ENCODE measurements around the gene TMEM117.

TMEM117 gene

DNA sequence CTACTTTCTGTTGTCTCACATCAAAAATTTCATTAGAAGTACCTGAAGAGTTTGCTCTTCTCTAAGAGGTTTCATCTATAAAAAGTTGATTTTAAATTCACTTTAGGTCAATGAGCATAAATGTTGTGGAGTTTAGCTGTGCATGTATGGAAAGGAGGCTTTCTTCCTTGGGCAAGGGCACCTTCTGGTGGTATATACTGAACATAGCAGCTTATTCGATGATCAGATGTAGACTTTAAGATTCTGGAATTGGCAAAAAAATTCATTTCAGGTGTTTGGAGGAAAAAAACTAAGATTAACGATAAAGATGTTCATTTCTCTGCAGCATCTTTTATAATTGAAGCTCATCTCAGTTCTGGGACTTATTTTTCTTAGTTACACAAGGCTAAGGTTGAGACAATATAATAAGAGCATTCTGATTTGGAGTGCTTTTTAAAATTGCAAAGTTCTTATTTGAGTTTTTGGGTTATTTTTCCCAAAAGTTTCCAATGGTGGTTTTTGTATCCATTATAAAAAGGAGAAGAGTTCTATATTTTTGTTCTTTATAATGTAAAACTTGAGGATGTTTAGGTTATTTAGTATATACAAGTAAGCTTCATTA is 46.8 kb downstream of the TMEM117 start:
- ATAC-seq (ENCODE audit: low read depth) (peak; percentile 77), DNase-seq (ENCODE audit: low spot score) (no peak)
- no peak overlapping the region for H3K27ac ChIP-seq (ENCODE audit: poor library complexity, severe bottlenecking)
- H3K27me3 ChIP-seq (ENCODE audit: insufficient read depth, poor library complexity, severe bottlenecking) = no peaks in the 10 kb centered on the region
- H3K9me3 ChIP-seq (ENCODE audit: severe bottlenecking) = no peaks in the 10 kb centered on the region
- no peaks in the 10 kb centered on the region for H3K36me3 ChIP-seq (ENCODE audit: low read depth)
- H3K4me3 ChIP-seq (ENCODE audit: severe bottlenecking) = no peak overlapping the region
- TF ChIP-seq, protein P1, sequence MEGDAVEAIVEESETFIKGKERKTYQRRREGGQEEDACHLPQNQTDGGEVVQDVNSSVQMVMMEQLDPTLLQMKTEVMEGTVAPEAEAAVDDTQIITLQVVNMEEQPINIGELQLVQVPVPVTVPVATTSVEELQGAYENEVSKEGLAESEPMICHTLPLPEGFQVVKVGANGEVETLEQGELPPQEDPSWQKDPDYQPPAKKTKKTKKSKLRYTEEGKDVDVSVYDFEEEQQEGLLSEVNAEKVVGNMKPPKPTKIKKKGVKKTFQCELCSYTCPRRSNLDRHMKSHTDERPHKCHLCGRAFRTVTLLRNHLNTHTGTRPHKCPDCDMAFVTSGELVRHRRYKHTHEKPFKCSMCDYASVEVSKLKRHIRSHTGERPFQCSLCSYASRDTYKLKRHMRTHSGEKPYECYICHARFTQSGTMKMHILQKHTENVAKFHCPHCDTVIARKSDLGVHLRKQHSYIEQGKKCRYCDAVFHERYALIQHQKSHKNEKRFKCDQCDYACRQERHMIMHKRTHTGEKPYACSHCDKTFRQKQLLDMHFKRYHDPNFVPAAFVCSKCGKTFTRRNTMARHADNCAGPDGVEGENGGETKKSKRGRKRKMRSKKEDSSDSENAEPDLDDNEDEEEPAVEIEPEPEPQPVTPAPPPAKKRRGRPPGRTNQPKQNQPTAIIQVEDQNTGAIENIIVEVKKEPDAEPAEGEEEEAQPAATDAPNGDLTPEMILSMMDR (IDR thresholded peaks at IDR 0.05; ENCODE audit: poor library complexity, severe bottlenecking) = peak; percentile 92
- H3K4me1 ChIP-seq (ENCODE audit: insufficient read depth, poor library complexity, severe bottlenecking) = no peaks in the 10 kb centered on the region

DNA sequence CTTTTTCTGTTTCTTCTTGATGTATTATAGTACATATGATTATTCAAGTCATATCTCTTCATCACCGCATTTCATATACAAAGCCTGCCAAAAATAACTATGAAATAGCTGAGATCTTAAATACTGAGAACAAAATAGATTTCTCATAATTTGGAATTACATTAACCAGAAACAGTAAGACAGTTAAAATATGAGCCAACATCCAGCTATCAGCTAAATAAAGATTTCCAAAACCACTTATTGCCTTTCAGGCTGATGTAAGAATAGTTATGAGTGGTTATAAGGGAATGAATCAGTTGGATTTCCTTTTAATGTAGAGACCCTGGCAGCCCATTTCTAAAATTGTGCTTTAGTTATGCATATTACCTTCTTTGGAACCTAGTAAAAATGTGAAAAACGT is 47.4 kb downstream of the TMEM117 start:
- TF ChIP-seq, protein P1 (IDR thresholded peaks at IDR 0.05; ENCODE audit: poor library complexity, severe bottlenecking) = no peak
- no peaks in the 10 kb centered on the region for H3K9me3 ChIP-seq (ENCODE audit: severe bottlenecking)
- H3K36me3 ChIP-seq (ENCODE audit: low read depth) = no peaks in the 10 kb centered on the region
- DNase-seq (ENCODE audit: low spot score) = no peak
- H3K27ac ChIP-seq (ENCODE audit: poor library complexity, severe bottlenecking) = no peak overlapping the region
- ATAC-seq (ENCODE audit: low read depth) = no peak
- no peaks in the 10 kb centered on the region for H3K4me1 ChIP-seq (ENCODE audit: insufficient read depth, poor library complexity, severe bottlenecking)
- no peaks in the 10 kb centered on the region for H3K27me3 ChIP-seq (ENCODE audit: insufficient read depth, poor library complexity, severe bottlenecking)
- no peak overlapping the region for H3K4me3 ChIP-seq (ENCODE audit: severe bottlenecking)

GRCh38 chr12:43883748-43884147 is 47.9 kb downstream of the TMEM117 start:
- ATAC-seq (ENCODE audit: low read depth) = no peak
- TF ChIP-seq, protein P1 (IDR thresholded peaks at IDR 0.05; ENCODE audit: poor library complexity, severe bottlenecking) = no peak
- no peak overlapping the region for H3K4me3 ChIP-seq (ENCODE audit: severe bottlenecking)
- no peaks in the 10 kb centered on the region for H3K36me3 ChIP-seq (ENCODE audit: low read depth)
- DNase-seq (ENCODE audit: low spot score) = no peak
- H3K27ac ChIP-seq (ENCODE audit: poor library complexity, severe bottlenecking) = no peak overlapping the region
- no peaks in the 10 kb centered on the region for H3K4me1 ChIP-seq (ENCODE audit: insufficient read depth, poor library complexity, severe bottlenecking)
- no peaks in the 10 kb centered on the region for H3K27me3 ChIP-seq (ENCODE audit: insufficient read depth, poor library complexity, severe bottlenecking)
- no peaks in the 10 kb centered on the region for H3K9me3 ChIP-seq (ENCODE audit: severe bottlenecking)

DNA sequence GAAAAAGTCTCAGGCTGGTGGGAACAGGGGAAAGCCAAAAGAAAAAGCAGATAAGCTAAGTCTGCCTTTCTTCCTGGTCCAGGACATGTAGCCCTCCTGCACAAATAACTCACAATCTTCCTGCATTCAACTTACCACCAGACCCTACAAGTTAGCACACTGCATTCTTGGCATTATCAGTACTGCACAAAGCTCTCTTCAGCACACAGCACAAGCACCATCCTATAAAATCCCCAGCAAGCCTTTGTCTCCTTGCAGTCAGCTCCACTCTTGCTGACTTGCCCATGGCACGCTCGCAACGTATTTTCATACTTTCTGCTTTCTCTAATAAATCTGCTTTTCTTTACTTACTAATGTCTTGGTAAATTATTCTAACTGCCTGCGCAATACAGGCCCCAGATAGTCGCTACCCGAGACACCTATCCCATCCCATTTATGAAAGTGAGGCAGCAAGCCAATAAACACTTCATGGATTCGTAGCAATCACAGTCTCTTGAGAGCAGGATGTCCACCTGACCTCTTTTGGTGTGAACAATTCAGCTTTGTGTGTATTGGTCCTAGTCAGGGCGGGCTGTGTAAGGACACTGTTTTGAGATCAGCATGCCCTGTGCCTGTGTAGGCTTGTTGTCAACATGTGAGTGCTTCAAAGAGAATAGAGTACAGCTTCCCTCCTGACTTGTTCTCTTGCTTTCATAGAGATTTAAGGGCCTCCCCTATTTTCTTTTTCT is 49.0 kb downstream of the TMEM117 start:
- H3K27me3 ChIP-seq (ENCODE audit: insufficient read depth, poor library complexity, severe bottlenecking) = no peaks in the 10 kb centered on the region
- H3K36me3 ChIP-seq (ENCODE audit: low read depth) = no peaks in the 10 kb centered on the region
- no peak overlapping the region for H3K27ac ChIP-seq (ENCODE audit: poor library complexity, severe bottlenecking)
- DNase-seq (ENCODE audit: low spot score) = no peak
- no peaks in the 10 kb centered on the region for H3K4me1 ChIP-seq (ENCODE audit: insufficient read depth, poor library complexity, severe bottlenecking)
- no peak; the same call in 2 of the 3 replicates for ATAC-seq (ENCODE audit: low read depth)
- no peaks in the 10 kb centered on the region for H3K9me3 ChIP-seq (ENCODE audit: severe bottlenecking)
- H3K4me3 ChIP-seq (ENCODE audit: severe bottlenecking) = no peak overlapping the region
- TF ChIP-seq, protein P1 (IDR thresholded peaks at IDR 0.05; ENCODE audit: poor library complexity, severe bottlenecking) = no peak

DNA sequence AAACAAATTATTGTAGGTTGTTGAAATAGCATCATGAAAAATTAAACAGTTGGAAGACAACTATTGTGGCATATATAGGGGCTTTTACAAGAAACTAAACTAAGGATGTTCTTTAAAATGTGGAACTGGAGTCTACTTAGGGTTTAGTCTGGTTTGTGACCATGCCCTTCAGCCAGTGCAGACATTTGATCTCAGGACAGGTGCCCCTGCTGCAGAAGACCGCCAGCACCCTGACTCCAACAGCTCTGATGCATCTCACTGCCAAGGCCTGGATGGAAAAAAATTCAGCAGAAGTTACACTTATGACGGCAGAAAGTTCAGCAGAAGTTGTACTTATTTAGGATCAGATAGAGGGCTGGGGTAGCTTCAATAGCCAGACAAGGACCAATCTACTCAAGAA is 51.5 kb downstream of the TMEM117 start:
- DNase-seq (ENCODE audit: low spot score) (no peak), ATAC-seq (ENCODE audit: low read depth) (no peak)
- peaks cover 3% of the 10 kb centered on the region for H3K4me1 ChIP-seq (ENCODE audit: insufficient read depth, poor library complexity, severe bottlenecking)
- no peak overlapping the region for H3K4me3 ChIP-seq (ENCODE audit: severe bottlenecking)
- TF ChIP-seq, protein P1 (IDR thresholded peaks at IDR 0.05; ENCODE audit: poor library complexity, severe bottlenecking) = no peak
- H3K9me3 ChIP-seq (ENCODE audit: severe bottlenecking) = no peaks in the 10 kb centered on the region
- no peaks in the 10 kb centered on the region for H3K36me3 ChIP-seq (ENCODE audit: low read depth)
- no peaks in the 10 kb centered on the region for H3K27me3 ChIP-seq (ENCODE audit: insufficient read depth, poor library complexity, severe bottlenecking)
- H3K27ac ChIP-seq (ENCODE audit: poor library complexity, severe bottlenecking) = no peak overlapping the region
